SU-DHL-6 (cell line): ENCODE measurements around the gene ZMYM4.

Experiments used
- H2AFZ ChIP-seq: fragments of 200-600 bp; sonication (generic); 2 replicates; pipeline ENCODE4 v1.6.1; 2014; ENCODE audit warnings: low read depth, mild to moderate bottlenecking, moderate library complexity, mixed read lengths, antibody characterized with exemption, low read length; ENCODE audit not compliant: severe bottlenecking
- H3F3A ChIP-seq: fragments of 200-600 bp; shearing (Covaris generic); 2 replicates; pipeline ENCODE4 v1.6.0; 2016; ENCODE audit warnings: antibody characterized with exemption, mild to moderate bottlenecking; ENCODE audit not compliant: insufficient read depth
- H3K27ac ChIP-seq: fragments of 200-600 bp; sonication (generic); 2 replicates; pipeline ENCODE4 v1.5.1; 2016; ENCODE audit warnings: low read depth, mild to moderate bottlenecking, low read length, moderate library complexity, mixed read lengths
- H3K27me3 ChIP-seq: fragments of 200-600 bp; sonication (generic), shearing (Covaris generic); 2 replicates; pipeline ENCODE4 v1.6.0; 2014; ENCODE audit warnings: mild to moderate bottlenecking, low read length
- H3K36me3 ChIP-seq: fragments of 200-600 bp; sonication (generic); 2 replicates; pipeline ENCODE4 v1.6.1; 2014; ENCODE audit warnings: mild to moderate bottlenecking, low read length, mixed read lengths
- H3K4me2 ChIP-seq: fragments of 300-600, 200-600 bp; shearing (Covaris generic), sonication (generic); 2 replicates; pipeline ENCODE4 v1.6.0; 2014; ENCODE audit warnings: low read length, low read depth, mild to moderate bottlenecking; ENCODE audit not compliant: poor library complexity, severe bottlenecking
- H3K4me3 ChIP-seq: fragments of 200-600 bp; sonication (generic); 2 replicates; pipeline ENCODE4 v1.5.1; 2014; ENCODE audit warnings: antibody characterized with exemption, low read length, mild to moderate bottlenecking, mixed read lengths; ENCODE audit not compliant: insufficient read depth, poor library complexity, severe bottlenecking
- H3K79me2 ChIP-seq: fragments of 200-600 bp; sonication (generic); 2 replicates; pipeline ENCODE4 v1.6.1; 2014; ENCODE audit warnings: mild to moderate bottlenecking, low read length, moderate library complexity; ENCODE audit not compliant: insufficient read depth
- H3K9ac ChIP-seq: fragments of 200-600 bp; sonication (generic); 2 replicates; pipeline ENCODE4 v1.7.0; 2014; ENCODE audit warnings: mild to moderate bottlenecking, low read length
- H3K9me2 ChIP-seq: fragments of 200-600 bp; sonication (generic); replicated peaks from 2 replicates; pipeline ENCODE4 v1.6.1; 2014; ENCODE audit warnings: low read length; ENCODE audit not compliant: insufficient read depth
- H3K9me3 ChIP-seq: fragments of 200-600 bp; sonication (generic); 2 replicates; pipeline ENCODE4 v1.6.1; 2014; ENCODE audit warnings: low read length, mixed read lengths; ENCODE audit not compliant: insufficient read depth
- H4K20me1 ChIP-seq: fragments of 200-600 bp; sonication (generic); 2 replicates; pipeline ENCODE4 v1.6.1; 2014; ENCODE audit warnings: low read depth, mild to moderate bottlenecking, antibody characterized with exemption, low read length, moderate library complexity, mixed read lengths
- EZH2phosphoT487 ChIP-seq: fragments of 200-600 bp; sonication (generic), shearing (Covaris generic); conservative IDR thresholded peaks from 2 replicates; pipeline ENCODE4 v1.6.1; 2018; ENCODE audit warnings: mild to moderate bottlenecking, antibody characterized with exemption, low read length, moderate library complexity, mixed read lengths
- TF ChIP-seq, protein P1 (sequence below): fragments of 200-600 bp; sonication (generic); IDR thresholded peaks from one replicate; pipeline ENCODE4 v1.5.1; 2017; ENCODE audit warnings: antibody characterized with exemption, mild to moderate bottlenecking, low read length, moderate library complexity; ENCODE audit not compliant: insufficient read depth, poor library complexity, severe bottlenecking

ZMYM4 gene

DNA sequence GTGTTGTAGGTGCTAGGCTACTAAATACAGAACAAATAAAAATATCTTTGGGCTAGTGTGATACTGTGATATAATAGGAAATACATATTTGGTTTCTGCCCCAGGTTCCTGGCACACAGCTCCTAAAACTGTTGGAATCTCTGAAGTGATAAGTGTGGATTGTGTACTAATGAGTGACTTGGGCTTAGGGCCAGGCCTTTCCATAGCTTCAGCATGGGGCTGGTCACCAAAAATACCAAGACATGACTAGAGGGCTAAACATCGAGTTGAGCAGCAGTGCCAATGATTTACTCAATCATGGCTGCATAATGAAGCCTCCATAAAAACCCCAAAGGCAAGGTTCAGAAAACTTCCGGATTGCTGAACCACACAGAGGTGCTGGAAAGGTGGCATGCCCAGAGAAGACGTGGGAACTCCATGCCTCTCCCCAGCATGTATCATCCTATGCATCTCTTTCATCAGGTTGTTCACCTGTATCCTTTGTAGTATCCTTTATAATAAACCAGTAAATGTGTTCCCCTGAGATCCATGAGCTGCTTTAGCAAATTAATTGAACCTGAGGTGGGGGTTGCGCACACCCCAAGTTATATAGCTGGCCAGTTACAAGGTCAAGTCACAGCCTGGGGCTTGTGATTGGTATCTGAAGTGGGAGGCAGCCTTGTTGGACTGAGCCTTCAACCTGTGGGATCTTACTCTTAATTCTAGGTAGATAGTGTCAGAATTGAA is 51.6 kb downstream of the ZMYM4 start:
- Histone ChIP-seq H3F3A (no peaks in the 10 kb centered on the region), H3K4me2 (no peak overlapping the region), H3K9me2 (no peaks in the 10 kb centered on the region), H3K9me3 (no peaks in the 10 kb centered on the region), H3K79me2 (0 out of 2 replicates have a peak, but pooled peaks cover 3% of the 10 kb centered on the region), H3K27me3 (no peaks in the 10 kb centered on the region), H3K4me3 (no peak overlapping the region), H3K27ac (no peak overlapping the region), H2AFZ (no peak overlapping the region), H4K20me1 (no peaks in the 10 kb centered on the region), H3K36me3 (no peaks in the 10 kb centered on the region), H3K9ac (no peak overlapping the region)
- TF ChIP-seq EZH2phosphoT487 = no peak
- TF ChIP-seq, protein P1, sequence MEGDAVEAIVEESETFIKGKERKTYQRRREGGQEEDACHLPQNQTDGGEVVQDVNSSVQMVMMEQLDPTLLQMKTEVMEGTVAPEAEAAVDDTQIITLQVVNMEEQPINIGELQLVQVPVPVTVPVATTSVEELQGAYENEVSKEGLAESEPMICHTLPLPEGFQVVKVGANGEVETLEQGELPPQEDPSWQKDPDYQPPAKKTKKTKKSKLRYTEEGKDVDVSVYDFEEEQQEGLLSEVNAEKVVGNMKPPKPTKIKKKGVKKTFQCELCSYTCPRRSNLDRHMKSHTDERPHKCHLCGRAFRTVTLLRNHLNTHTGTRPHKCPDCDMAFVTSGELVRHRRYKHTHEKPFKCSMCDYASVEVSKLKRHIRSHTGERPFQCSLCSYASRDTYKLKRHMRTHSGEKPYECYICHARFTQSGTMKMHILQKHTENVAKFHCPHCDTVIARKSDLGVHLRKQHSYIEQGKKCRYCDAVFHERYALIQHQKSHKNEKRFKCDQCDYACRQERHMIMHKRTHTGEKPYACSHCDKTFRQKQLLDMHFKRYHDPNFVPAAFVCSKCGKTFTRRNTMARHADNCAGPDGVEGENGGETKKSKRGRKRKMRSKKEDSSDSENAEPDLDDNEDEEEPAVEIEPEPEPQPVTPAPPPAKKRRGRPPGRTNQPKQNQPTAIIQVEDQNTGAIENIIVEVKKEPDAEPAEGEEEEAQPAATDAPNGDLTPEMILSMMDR = no peak

DNA sequence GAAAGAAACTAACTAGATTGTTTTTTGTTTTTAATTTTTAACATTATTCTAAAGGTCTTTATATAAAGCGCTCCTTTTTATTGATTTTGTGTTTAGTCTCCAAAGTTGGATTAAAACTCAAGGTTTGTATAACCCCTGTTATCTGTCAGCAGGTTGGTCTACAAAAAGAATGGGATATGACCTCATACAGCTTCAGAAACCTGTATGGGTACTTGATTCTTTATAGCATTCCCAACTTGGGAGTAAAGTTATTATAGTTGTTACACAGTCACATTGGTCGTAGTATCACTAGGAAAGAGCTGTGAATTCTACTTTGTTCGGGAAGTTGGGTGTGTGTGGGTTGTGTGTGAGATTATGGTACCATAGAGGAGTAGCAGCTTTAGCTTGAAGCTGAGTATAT is 52.4 kb downstream of the ZMYM4 start:
- TF ChIP-seq EZH2phosphoT487 = no peak
- TF ChIP-seq, protein P1 = no peak
- Histone ChIP-seq H3K36me3 (no peaks in the 10 kb centered on the region), H3K79me2 (0 out of 2 replicates have a peak, but pooled peaks cover 3% of the 10 kb centered on the region), H3K9me3 (no peaks in the 10 kb centered on the region), H3K9me2 (no peaks in the 10 kb centered on the region), H4K20me1 (no peaks in the 10 kb centered on the region), H3K4me2 (no peak overlapping the region), H3K4me3 (no peak overlapping the region), H3K27me3 (no peaks in the 10 kb centered on the region), H3K9ac (no peak overlapping the region), H2AFZ (no peak overlapping the region), H3K27ac (no peak overlapping the region), H3F3A (no peaks in the 10 kb centered on the region; the same call in 1 of the 2 replicates)

DNA sequence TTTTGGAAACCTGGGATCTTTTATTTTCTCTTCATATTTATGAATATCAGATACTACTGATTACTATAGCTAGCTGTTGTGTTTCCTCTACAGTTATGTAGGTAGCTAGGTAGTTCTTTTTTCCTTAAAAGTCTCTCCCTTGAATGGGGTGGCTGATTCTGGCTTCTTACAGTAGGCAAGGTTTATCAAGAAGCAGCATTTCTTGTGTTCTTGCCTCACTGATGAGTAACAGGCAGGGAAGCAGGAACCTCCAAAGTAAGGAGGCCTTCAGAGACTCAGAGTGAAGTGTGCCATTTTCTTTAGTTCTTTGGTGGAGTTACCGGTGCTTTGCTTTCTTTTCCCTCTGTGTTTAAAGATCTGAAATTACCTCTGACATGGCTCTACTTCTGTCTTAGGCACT is 56.0 kb downstream of the ZMYM4 start:
- Histone ChIP-seq H3K4me3 (no peak overlapping the region), H2AFZ (no peak overlapping the region), H3K27ac (no peak overlapping the region), H3K9ac (no peak overlapping the region), H3K79me2 (0 out of 2 replicates have a peak, but pooled peaks cover 3% of the 10 kb centered on the region), H3K27me3 (no peaks in the 10 kb centered on the region), H3K9me2 (no peaks in the 10 kb centered on the region), H3K4me2 (no peak overlapping the region), H3K36me3 (no peaks in the 10 kb centered on the region), H3F3A (peaks cover 3% of the 10 kb centered on the region; the same call in 1 of the 2 replicates), H3K9me3 (no peaks in the 10 kb centered on the region), H4K20me1 (no peaks in the 10 kb centered on the region)
- TF ChIP-seq, protein P1 = no peak
- TF ChIP-seq EZH2phosphoT487 = no peak
